Hepatocyte (in vitro differentiated cells): ENCODE results near the gene RNF224. TPM values are rescaled to one million over a fixed set of nuclear protein-coding genes. Genes with fewer than 3 reads are reported as not detected.
A peak's percentile ranks its signal among the peaks of the same experiment; 100 is the strongest.

Experiments used
- DNase-seq: peaks from one replicate; pipeline ENCODE4 v3.0.0-alpha.2; 2016; ENCODE audit warnings: low spot score
- H2AFZ ChIP-seq: fragments of 200-600 bp; sonication (generic); 2 replicates; pipeline ENCODE4 v1.6.0; 2016; ENCODE audit warnings: antibody characterized with exemption, mild to moderate bottlenecking
- H3K27ac ChIP-seq: fragments of 200-600 bp; sonication (generic); 2 replicates; pipeline ENCODE4 v1.5.1; 2016; ENCODE audit warnings: mild to moderate bottlenecking
- H3K27me3 ChIP-seq: fragments of 200-600 bp; sonication (generic); 2 replicates; pipeline ENCODE4 v1.6.1; 2016
- H3K36me3 ChIP-seq: fragments of 200-600 bp; sonication (generic); replicated peaks from 2 replicates; pipeline ENCODE4 v1.5.1; 2016; ENCODE audit warnings: low read depth; ENCODE audit not compliant: insufficient read depth
- H3K4me1 ChIP-seq: fragments of 200-600 bp; sonication (generic); 2 replicates; pipeline ENCODE4 v1.5.1; 2016; ENCODE audit warnings: mild to moderate bottlenecking, moderate library complexity; ENCODE audit not compliant: insufficient read depth
- H3K4me2 ChIP-seq: fragments of 200-600 bp; sonication (generic); 2 replicates; pipeline ENCODE4 v1.6.0; 2016
- H3K4me3 ChIP-seq: fragments of 200-600 bp; sonication (generic); 2 replicates; pipeline ENCODE4 v1.5.1; 2016; ENCODE audit warnings: mild to moderate bottlenecking
- H3K79me2 ChIP-seq: fragments of 200-600 bp; sonication (generic); 2 replicates; pipeline ENCODE4 v1.6.0; 2017; ENCODE audit warnings: mild to moderate bottlenecking
- H3K9me2 ChIP-seq: fragments of 200-600 bp; sonication (generic); replicated peaks from 2 replicates; pipeline ENCODE4 v1.6.0; 2017; ENCODE audit warnings: mild to moderate bottlenecking; ENCODE audit not compliant: insufficient read depth
- H3K9me3 ChIP-seq: fragments of 200-600 bp; sonication (generic); 2 replicates; pipeline ENCODE4 v1.5.1; 2016; ENCODE audit warnings: low read depth, mild to moderate bottlenecking
- H4K20me1 ChIP-seq: fragments of 200-600 bp; sonication (generic); 2 replicates; pipeline ENCODE4 v1.6.0; 2016; ENCODE audit warnings: mild to moderate bottlenecking; ENCODE audit not compliant: insufficient read depth, poor library complexity, severe bottlenecking
- CTCF ChIP-seq: fragments of 200-600 bp; sonication (generic); IDR thresholded peaks from 2 replicates; pipeline ENCODE4 v1.5.1; 2016; ENCODE audit warnings: antibody characterized with exemption, mild to moderate bottlenecking; ENCODE audit not compliant: poor library complexity
- EZH2 ChIP-seq: fragments of 200-600 bp; sonication (generic); IDR thresholded peaks from 2 replicates; pipeline ENCODE4 v1.6.1; 2016; ENCODE audit warnings: antibody characterized with exemption, mild to moderate bottlenecking, borderline replicate concordance
- EZH2phosphoT487 ChIP-seq: fragments of 200-600 bp; sonication (generic); IDR thresholded peaks from one replicate; pipeline ENCODE4 v1.6.1; 2018; ENCODE audit warnings: antibody characterized with exemption, mild to moderate bottlenecking, low read depth, moderate library complexity; ENCODE audit not compliant: unreplicated experiment, severe bottlenecking
- WGBS: methylation state at CpG from one replicate; pipeline ENCODE4 v1.1.6; 2016; ENCODE audit warnings: low lambda C conversion rate; ENCODE audit errors: missing lambda C conversion rate; 5-methylcytosine and 5-hydroxymethylcytosine counted together
- polyA plus RNA-seq: library from polyadenylated mRNA; unstranded; fragments of >200 nt; fragmentation: Nextera tagmentation; extraction: Ambion mirVana; gene quantifications from 2 replicates; pipeline ENCODE4 v1.2.1, GENCODE V29; 2016
- total RNA-seq: library from RNA; depleted of rRNA; stranded (reverse); fragments of >200 nt; gene quantifications from 2 replicates; pipeline ENCODE4 v1.2.3, GENCODE V29; 2014

The RNF224 gene
- total and polyA plus RNA-seq, 2 experiments from 2014 or later = 1.1 to 1.4 TPM

- Histone ChIP-seq H3K9me2 (no peaks in the 10 kb centered on the region), H3K4me1 (peaks cover 17% of the 10 kb centered on the region), H3K27me3 (no peaks in the 10 kb centered on the region), H3K9me3 (no peaks in the 10 kb centered on the region), H4K20me1 (no peaks in the 10 kb centered on the region), H3K79me2 (no peaks in the 10 kb centered on the region), H3K4me2 (no peak overlapping the region), H3K36me3 (no peaks in the 10 kb centered on the region), H2AFZ (no peak overlapping the region), H3K4me3 (no peak overlapping the region), H3K27ac (no peak overlapping the region)
- no peak for DNase-seq
- WGBS = 96% methylated on average over 10 of the region's 10 CpGs
- TF ChIP-seq CTCF (no peak), EZH2phosphoT487 (no peak), EZH2 (no peak)
Measured at GRCh38 chr9:137275203-137275587, 47.9 kb downstream of the RNF224 start.

DNA sequence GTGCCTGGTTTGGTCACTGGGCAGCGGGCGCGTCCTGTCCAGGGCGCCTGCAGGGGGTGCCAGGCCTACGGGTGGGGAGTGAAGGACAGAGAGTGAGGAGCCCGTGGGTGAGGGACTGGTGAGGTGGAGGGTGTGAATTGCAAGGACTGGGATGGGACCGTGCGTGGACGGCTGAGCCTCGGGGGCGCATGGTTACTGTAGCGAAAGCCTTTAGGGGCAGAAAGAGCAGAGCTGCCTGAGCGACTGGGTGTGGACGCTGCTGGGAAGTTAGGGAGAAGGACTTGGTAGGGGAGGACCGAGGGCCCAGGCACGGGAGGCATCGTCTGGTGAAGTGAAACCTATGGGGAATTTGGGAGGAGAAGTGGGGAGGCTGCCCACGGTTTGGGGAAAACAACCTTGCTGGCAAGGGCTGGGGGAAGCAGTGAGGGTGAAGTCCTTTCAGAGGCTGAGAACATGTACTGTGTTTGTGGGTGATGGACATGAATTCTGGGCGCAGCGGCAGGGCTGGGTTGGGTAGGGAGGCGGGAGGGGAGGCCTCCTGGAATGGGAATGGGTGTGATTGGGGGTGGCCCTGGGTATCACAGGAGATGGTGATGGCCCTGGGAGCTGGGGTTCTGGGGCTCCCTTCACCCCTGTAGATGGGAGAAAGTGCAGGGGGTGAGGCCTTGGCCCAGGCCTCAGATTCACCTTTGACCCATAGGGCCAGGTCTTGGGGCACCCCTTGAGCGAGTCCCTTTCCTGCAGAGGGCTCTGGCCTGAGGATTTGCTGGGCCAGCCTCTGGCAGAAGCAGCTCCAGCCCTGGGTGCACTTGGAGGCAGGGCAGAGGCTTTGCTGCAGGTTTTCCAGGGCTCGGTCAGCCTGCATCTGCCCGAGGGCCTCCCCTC, 48.5 kb downstream of the RNF224 start:
- no peaks in the 10 kb centered on the region for H3K27me3 ChIP-seq
- H3K4me3 ChIP-seq = no peak overlapping the region
- peak overlapping the region; percentile 49 for H3K27ac ChIP-seq
- H3K4me2 ChIP-seq = no peak overlapping the region
- H3K79me2 ChIP-seq = no peaks in the 10 kb centered on the region
- peaks cover 21% of the 10 kb centered on the region for H3K4me1 ChIP-seq
- peak; percentile 3 for DNase-seq
- H3K9me3 ChIP-seq = no peaks in the 10 kb centered on the region
- H3K9me2 ChIP-seq = no peaks in the 10 kb centered on the region
- no peak overlapping the region for H2AFZ ChIP-seq
- no peaks in the 10 kb centered on the region for H4K20me1 ChIP-seq
- 91% methylated on average over 20 of the region's 24 CpGs for whole genome bisulfite sequencing
- no peaks in the 10 kb centered on the region for H3K36me3 ChIP-seq
- TF ChIP-seq EZH2phosphoT487 (no peak), EZH2 (no peak), CTCF (no peak)

DNA sequence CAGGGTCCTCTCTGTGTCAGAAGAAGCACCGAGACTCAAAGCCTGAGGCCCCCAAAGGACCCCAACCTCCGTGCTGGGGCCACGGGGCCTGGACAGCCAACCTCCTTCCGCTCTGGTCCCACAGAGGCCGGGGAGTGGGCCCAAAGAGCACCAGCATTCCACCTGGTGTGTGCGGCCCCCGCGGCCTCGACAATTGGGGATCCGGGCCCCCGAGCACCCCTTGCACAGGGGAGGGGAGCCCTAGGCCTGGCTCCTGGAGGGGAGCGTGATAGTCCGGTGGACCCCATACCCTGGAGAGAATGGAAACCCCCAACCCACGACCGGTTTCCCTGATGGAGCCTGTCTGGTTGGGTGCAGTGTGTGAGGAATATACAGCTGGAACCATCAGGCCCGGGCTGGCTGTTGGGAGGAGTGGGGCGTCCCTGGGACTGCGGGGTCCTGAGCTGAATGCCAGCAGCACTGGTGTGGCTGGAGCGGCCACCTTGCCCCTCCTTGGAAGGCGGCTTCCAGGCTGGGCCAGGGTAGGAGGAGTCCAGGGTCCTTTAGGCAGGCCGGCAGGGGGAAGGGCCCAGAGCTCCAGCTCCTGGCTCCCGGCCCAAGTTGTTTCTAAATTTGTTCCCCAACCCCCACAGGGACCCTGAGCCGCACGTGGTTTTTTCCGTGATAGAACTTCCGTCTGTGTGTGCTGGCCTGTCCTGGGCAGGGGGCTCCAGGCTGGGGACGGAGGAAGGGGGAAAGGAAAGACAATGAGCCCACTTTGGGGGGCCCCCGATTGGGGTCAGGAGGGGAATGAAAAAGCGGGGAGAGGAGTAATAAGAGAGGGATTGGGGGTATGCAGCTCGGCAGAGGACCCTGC, 49.4 kb downstream of the RNF224 start:
- Histone ChIP-seq H3K9me3 (no peaks in the 10 kb centered on the region), H3K27me3 (no peaks in the 10 kb centered on the region), H2AFZ (peak overlapping the region; percentile 8), H3K4me2 (peak overlapping the region; percentile 88), H3K4me1 (peaks cover 26% of the 10 kb centered on the region), H3K27ac (peak overlapping the region; percentile 88), H4K20me1 (no peaks in the 10 kb centered on the region), H3K4me3 (no peak overlapping the region), H3K79me2 (no peaks in the 10 kb centered on the region), H3K36me3 (no peaks in the 10 kb centered on the region), H3K9me2 (no peaks in the 10 kb centered on the region)
- DNase-seq = peak; percentile 86
- TF ChIP-seq EZH2phosphoT487 (no peak), EZH2 (no peak), CTCF (no peak)
- WGBS = 53% methylated on average over 29 of the region's 30 CpGs
